ENCODE results near the gene FBXO3. TPM values are rescaled to one million over a fixed set of nuclear protein-coding genes. Genes with fewer than 3 reads are reported as not detected.
A peak's percentile ranks its signal among the peaks of the same experiment; 100 is the strongest.

FBXO3 gene
- total RNA-seq, 1 experiment from 2014 or later = 18.9 TPM

DNA sequence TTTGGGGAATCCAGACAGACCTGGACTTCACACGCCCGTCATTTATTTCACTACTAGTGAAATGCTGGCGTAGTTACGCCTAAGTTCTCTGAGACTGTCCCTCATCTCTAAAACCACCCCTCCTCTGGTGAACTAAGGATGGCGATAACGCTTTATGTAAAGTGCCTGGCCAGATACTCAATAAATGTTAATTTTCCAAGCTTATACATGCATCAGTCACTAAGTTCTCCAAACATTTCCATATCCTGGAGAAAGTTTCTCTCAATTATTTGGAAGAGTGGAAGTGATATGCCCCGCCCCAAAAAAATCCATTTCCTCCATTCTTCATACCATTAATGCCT, 1.1 kb upstream of the FBXO3 start:
- H3T11ph ChIP-seq (ENCODE audit: low read length) = no peak overlapping the region
- no peak overlapping the region for H4K8ac ChIP-seq (replicated peaks; ENCODE audit: insufficient read length, low read depth, low read length)
- peaks cover 2% of the 10 kb centered on the region for H3K79me1 ChIP-seq (ENCODE audit: insufficient read depth, low read depth, low read length, poor library complexity, severe bottlenecking)
- no peak overlapping the region for H3K9ac ChIP-seq (ENCODE audit: extremely low read depth, insufficient read length, low read length)
- H4K91ac ChIP-seq (ENCODE audit: insufficient read length, low read depth, low read length) = no peak overlapping the region
- no peak overlapping the region for H3K56ac ChIP-seq (ENCODE audit: insufficient read length, low read depth, low read length)
- no peak overlapping the region for H2BK5ac ChIP-seq (ENCODE audit: insufficient read length, low read length)
- H3K79me2 ChIP-seq (ENCODE audit: insufficient read depth, low read length) = no peaks in the 10 kb centered on the region; the same call in 1 of the 2 replicates
- TF ChIP-seq, protein P1, sequence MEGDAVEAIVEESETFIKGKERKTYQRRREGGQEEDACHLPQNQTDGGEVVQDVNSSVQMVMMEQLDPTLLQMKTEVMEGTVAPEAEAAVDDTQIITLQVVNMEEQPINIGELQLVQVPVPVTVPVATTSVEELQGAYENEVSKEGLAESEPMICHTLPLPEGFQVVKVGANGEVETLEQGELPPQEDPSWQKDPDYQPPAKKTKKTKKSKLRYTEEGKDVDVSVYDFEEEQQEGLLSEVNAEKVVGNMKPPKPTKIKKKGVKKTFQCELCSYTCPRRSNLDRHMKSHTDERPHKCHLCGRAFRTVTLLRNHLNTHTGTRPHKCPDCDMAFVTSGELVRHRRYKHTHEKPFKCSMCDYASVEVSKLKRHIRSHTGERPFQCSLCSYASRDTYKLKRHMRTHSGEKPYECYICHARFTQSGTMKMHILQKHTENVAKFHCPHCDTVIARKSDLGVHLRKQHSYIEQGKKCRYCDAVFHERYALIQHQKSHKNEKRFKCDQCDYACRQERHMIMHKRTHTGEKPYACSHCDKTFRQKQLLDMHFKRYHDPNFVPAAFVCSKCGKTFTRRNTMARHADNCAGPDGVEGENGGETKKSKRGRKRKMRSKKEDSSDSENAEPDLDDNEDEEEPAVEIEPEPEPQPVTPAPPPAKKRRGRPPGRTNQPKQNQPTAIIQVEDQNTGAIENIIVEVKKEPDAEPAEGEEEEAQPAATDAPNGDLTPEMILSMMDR (conservative IDR thresholded peaks at IDR 0.05) = no peak
- H3K4me1 ChIP-seq (ENCODE audit: insufficient read depth, low read length) = peaks cover 6% of the 10 kb centered on the region
- H3K9me3 ChIP-seq (ENCODE audit: control insufficient read depth, low read depth, low read length) = no peaks in the 10 kb centered on the region
- peak overlapping the region; percentile 95 for H3K4me2 ChIP-seq (ENCODE audit: insufficient read depth, insufficient read length, low read length)
- no peak overlapping the region for H2BK20ac ChIP-seq (ENCODE audit: low read depth, low read length, poor library complexity, severe bottlenecking)
- no peak overlapping the region for H2BK15ac ChIP-seq (ENCODE audit: low read depth, low read length)
- no peak overlapping the region for H3K18ac ChIP-seq (ENCODE audit: insufficient read length, low read depth, low read length)
- H2AFZ ChIP-seq (ENCODE audit: low read length) = no peak overlapping the region
- H2BK120ac ChIP-seq (ENCODE audit: low read depth, low read length, poor library complexity, severe bottlenecking) = no peak overlapping the region
- H3K36me3 Mint-ChIP-seq (ENCODE audit: insufficient read depth in 1 of 3, low read depth in 3 of 3) = no peaks in the 10 kb centered on the region
- no peaks in the 10 kb centered on the region for H4K20me1 ChIP-seq (ENCODE audit: control insufficient read depth, insufficient read depth, insufficient read length)
- no CpG with 5 or more reads among the region's 7 CpGs for WGBS (ENCODE audit: extremely low coverage, insufficient read length, low lambda C conversion rate)
- no peak overlapping the region for H4K5ac ChIP-seq (ENCODE audit: insufficient read length, low read depth, low read length)
- H3K4ac ChIP-seq (ENCODE audit: low read depth, low read length) = no peak overlapping the region
- H3K4me1 Mint-ChIP-seq = peaks cover 42 to 46% of the 10 kb centered on the region in 2 experiments
- H2BK12ac ChIP-seq (ENCODE audit: insufficient read length, low read depth, low read length) = no peak overlapping the region
- H2AK5ac ChIP-seq (ENCODE audit: insufficient read length, low read length) = no peak overlapping the region
- H3K27ac ChIP-seq (ENCODE audit: insufficient read length, low read depth, low read length) = no peak overlapping the region
- no peak overlapping the region for H3K23ac ChIP-seq (ENCODE audit: insufficient read length, low read depth, low read length)
- H3K27me3 Mint-ChIP-seq (ENCODE audit: low read depth) = peaks cover 42% of the 10 kb centered on the region
- H3K27me3 ChIP-seq (ENCODE audit: insufficient read depth, low read length) = peaks cover 5% of the 10 kb centered on the region; the same call in 1 of the 2 replicates
- H3K27ac Mint-ChIP-seq = no peak overlapping the region
- H3K23me2 ChIP-seq (ENCODE audit: insufficient read length, low read depth, low read length, poor library complexity, severe bottlenecking) = peaks cover 12% of the 10 kb centered on the region
- no peak for DNase-seq
- no peaks in the 10 kb centered on the region; a peak in 1 of 5 replicates for H3K9me3 Mint-ChIP-seq
- no peak overlapping the region for H3K14ac ChIP-seq (ENCODE audit: insufficient read depth, low read length)
- H3K4me3 Mint-ChIP-seq = peak overlapping the region; percentile 91 to 94

Measured in H9 (cell line).